ENCODE data around the gene VAV3.

- TF ChIP-seq CTCF (IDR thresholded peaks at IDR 0.05; ENCODE audit: control extremely low read depth in 1 of 3, insufficient read depth in 1 of 3, low read depth in 1 of 3, low read length in 3 of 3) (no peak), EP300 (IDR thresholded peaks at IDR 0.05; ENCODE audit: borderline replicate concordance in 1 of 2, low read depth in 2 of 2, low read length in 2 of 2) (no peak), TBP (IDR thresholded peaks at IDR 0.05; ENCODE audit: low read depth, low read length) (no peak), YY1 (IDR thresholded peaks at IDR 0.05; ENCODE audit: low read depth, low read length) (no peak), SRF (IDR thresholded peaks at IDR 0.05; ENCODE audit: low read depth, low read length) (no peak), POLR2AphosphoS5 (IDR thresholded peaks at IDR 0.05; ENCODE audit: low read depth, low read length) (no peak), POLR2A (IDR thresholded peaks at IDR 0.05; ENCODE audit: control extremely low read depth in 1 of 2, low read depth in 2 of 2, low read length in 2 of 2) (no peak), EZH2 (IDR thresholded peaks at IDR 0.05; ENCODE audit: low read depth, low read length, severe bottlenecking) (no peak), FOSL1 (IDR thresholded peaks at IDR 0.05; ENCODE audit: insufficient read depth, low read depth, low read length) (no peak), TEAD4 (IDR thresholded peaks at IDR 0.05; ENCODE audit: low read depth, low read length) (no peak)
These were observed 415.7 kb downstream of the VAV3 start for GRCh38 chr1:107549152-107549810.
